ENCODE results near the gene OR9A2.

DNA sequence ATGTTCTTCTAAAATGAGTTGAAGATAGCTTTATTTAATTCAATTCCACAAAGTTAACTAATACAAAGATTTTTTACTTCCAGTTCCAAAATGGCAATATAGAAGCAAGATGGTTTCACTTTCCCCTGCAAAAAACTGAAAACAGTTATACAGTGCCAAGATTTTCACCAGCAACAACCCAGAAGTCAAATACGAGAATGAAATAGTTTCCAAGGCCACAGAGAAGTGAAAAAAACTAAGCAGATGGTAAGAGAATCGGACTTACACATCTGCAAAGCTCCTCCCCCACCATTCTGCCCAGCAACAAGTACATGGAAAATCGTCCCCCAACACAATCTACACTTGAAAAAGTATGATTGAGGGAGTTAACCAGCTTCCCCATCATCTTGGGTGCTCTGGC is 34.5 kb downstream of the OR9A2 start:
- TF ChIP-seq, protein P1, sequence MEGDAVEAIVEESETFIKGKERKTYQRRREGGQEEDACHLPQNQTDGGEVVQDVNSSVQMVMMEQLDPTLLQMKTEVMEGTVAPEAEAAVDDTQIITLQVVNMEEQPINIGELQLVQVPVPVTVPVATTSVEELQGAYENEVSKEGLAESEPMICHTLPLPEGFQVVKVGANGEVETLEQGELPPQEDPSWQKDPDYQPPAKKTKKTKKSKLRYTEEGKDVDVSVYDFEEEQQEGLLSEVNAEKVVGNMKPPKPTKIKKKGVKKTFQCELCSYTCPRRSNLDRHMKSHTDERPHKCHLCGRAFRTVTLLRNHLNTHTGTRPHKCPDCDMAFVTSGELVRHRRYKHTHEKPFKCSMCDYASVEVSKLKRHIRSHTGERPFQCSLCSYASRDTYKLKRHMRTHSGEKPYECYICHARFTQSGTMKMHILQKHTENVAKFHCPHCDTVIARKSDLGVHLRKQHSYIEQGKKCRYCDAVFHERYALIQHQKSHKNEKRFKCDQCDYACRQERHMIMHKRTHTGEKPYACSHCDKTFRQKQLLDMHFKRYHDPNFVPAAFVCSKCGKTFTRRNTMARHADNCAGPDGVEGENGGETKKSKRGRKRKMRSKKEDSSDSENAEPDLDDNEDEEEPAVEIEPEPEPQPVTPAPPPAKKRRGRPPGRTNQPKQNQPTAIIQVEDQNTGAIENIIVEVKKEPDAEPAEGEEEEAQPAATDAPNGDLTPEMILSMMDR (IDR thresholded peaks at IDR 0.05), result no peak
- TF ChIP-seq EP300 (IDR thresholded peaks at IDR 0.05) (no peak), POLR2A (IDR thresholded peaks at IDR 0.05) (no peak)
